H9 (cell line): Measurements from ENCODE around the gene PPP1R13L. TPM values are rescaled to one million over a fixed set of nuclear protein-coding genes. Genes with fewer than 3 reads are reported as not detected.

Experiments used
- DNase-seq: peaks from one replicate; pipeline ENCODE4 v3.0.0-alpha.2; 2017
- H2AFZ ChIP-seq: one replicate; pipeline ENCODE4 v1.6.1; 2013; ENCODE audit warnings: mild to moderate bottlenecking, low read length, control low read depth, moderate library complexity
- H2AK5ac ChIP-seq: 2 replicates; pipeline ENCODE4 v1.6.1; 2013; ENCODE audit warnings: low read length, control low read depth, mixed read lengths; ENCODE audit not compliant: insufficient read length
- H2BK120ac ChIP-seq: one replicate; pipeline ENCODE4 v1.6.1; 2013; ENCODE audit warnings: low read depth, mild to moderate bottlenecking, low read length, control low read depth, inconsistent platforms; ENCODE audit not compliant: poor library complexity, severe bottlenecking
- H2BK12ac ChIP-seq: 2 replicates; pipeline ENCODE4 v1.6.1; 2013; ENCODE audit warnings: low read length, control low read depth, mixed read lengths, low read depth; ENCODE audit not compliant: insufficient read length
- H2BK15ac ChIP-seq: 2 replicates; pipeline ENCODE4 v1.6.1; 2013; ENCODE audit warnings: low read depth, low read length, control low read depth
- H2BK20ac ChIP-seq: one replicate; pipeline ENCODE4 v1.6.1; 2013; ENCODE audit warnings: low read depth, mild to moderate bottlenecking, low read length, control low read depth, inconsistent platforms; ENCODE audit not compliant: poor library complexity, severe bottlenecking
- H2BK5ac ChIP-seq: 2 replicates; pipeline ENCODE4 v1.6.1; 2013; ENCODE audit warnings: low read length, control low read depth, mixed read lengths; ENCODE audit not compliant: insufficient read length
- H3K14ac ChIP-seq: 2 replicates; pipeline ENCODE4 v1.6.1; 2013; ENCODE audit warnings: low read length, control low read depth; ENCODE audit not compliant: insufficient read depth
- H3K18ac ChIP-seq: 2 replicates; pipeline ENCODE4 v1.6.1; 2013; ENCODE audit warnings: low read depth, mild to moderate bottlenecking, mixed read lengths, low read length, control low read depth; ENCODE audit not compliant: insufficient read length
- H3K23ac ChIP-seq: 2 replicates; pipeline ENCODE4 v1.6.1; 2013; ENCODE audit warnings: low read length, control low read depth, mixed read lengths, low read depth; ENCODE audit not compliant: insufficient read length
- H3K23me2 ChIP-seq: 2 replicates; pipeline ENCODE4 v1.6.1; 2013; ENCODE audit warnings: low read depth, mild to moderate bottlenecking, mixed read lengths, low read length, control low read depth; ENCODE audit not compliant: insufficient read length, poor library complexity, severe bottlenecking
- H3K27ac ChIP-seq: 2 replicates; pipeline ENCODE4 v1.5.1; 2013; ENCODE audit warnings: low read length, control low read depth, mixed read lengths, low read depth; ENCODE audit not compliant: insufficient read length
- H3K27me3 ChIP-seq: 2 replicates; pipeline ENCODE4 v1.6.1; 2013; ENCODE audit warnings: low read length, control low read depth, inconsistent platforms; ENCODE audit not compliant: insufficient read depth
- H3K4ac ChIP-seq: 2 replicates; pipeline ENCODE4 v1.6.1; 2013; ENCODE audit warnings: low read depth, mild to moderate bottlenecking, control low read depth, inconsistent platforms, low read length, moderate library complexity
- H3K4me1 ChIP-seq: 2 replicates; pipeline ENCODE4 v1.6.1; 2013; ENCODE audit warnings: low read length, control low read depth, inconsistent platforms; ENCODE audit not compliant: insufficient read depth
- H3K4me2 ChIP-seq: 2 replicates; pipeline ENCODE4 v1.6.1; 2013; ENCODE audit warnings: low read length, control low read depth, mixed read lengths; ENCODE audit not compliant: insufficient read length, insufficient read depth
- H3K56ac ChIP-seq: 2 replicates; pipeline ENCODE4 v1.6.1; 2013; ENCODE audit warnings: low read depth, mild to moderate bottlenecking, mixed read lengths, low read length, control low read depth; ENCODE audit not compliant: insufficient read length
- H3K79me1 ChIP-seq: 2 replicates; pipeline ENCODE4 v1.6.1; 2013; ENCODE audit warnings: low read depth, mild to moderate bottlenecking, moderate library complexity, low read length, control low read depth, inconsistent platforms; ENCODE audit not compliant: insufficient read depth, poor library complexity, severe bottlenecking
- H3K79me2 ChIP-seq: 2 replicates; pipeline ENCODE4 v1.6.1; 2013; ENCODE audit warnings: low read length, control low read depth, inconsistent platforms; ENCODE audit not compliant: insufficient read depth
- H3K9ac ChIP-seq: 2 replicates; pipeline ENCODE4 v1.6.1; 2013; ENCODE audit warnings: low read length, control low read depth, mixed read lengths; ENCODE audit not compliant: insufficient read length; ENCODE audit errors: extremely low read depth
- H3K9me3 ChIP-seq: one replicate; pipeline ENCODE4 v1.6.1; 2013; ENCODE audit warnings: low read depth, low read length, inconsistent platforms; ENCODE audit not compliant: control insufficient read depth
- H3T11ph ChIP-seq: one replicate; pipeline ENCODE4 v1.6.1; 2013; ENCODE audit warnings: mild to moderate bottlenecking, low read length, control low read depth, inconsistent platforms
- H4K20me1 ChIP-seq: one replicate; pipeline ENCODE4 v1.6.1; 2013; ENCODE audit not compliant: control insufficient read depth, insufficient read length, insufficient read depth
- H4K5ac ChIP-seq: 2 replicates; pipeline ENCODE4 v1.6.1; 2013; ENCODE audit warnings: low read depth, mild to moderate bottlenecking, mixed read lengths, low read length, control low read depth; ENCODE audit not compliant: insufficient read length
- H4K8ac ChIP-seq: replicated peaks from 2 replicates; pipeline ENCODE4 v1.6.1; 2013; ENCODE audit warnings: low read length, control low read depth, mixed read lengths, low read depth; ENCODE audit not compliant: insufficient read length
- H4K91ac ChIP-seq: 2 replicates; pipeline ENCODE4 v1.6.1; 2013; ENCODE audit warnings: low read depth, mild to moderate bottlenecking, moderate library complexity, mixed read lengths, low read length, control low read depth; ENCODE audit not compliant: insufficient read length
- H3K27ac Mint-ChIP-seq, 3 experiments: 2 replicates in 2 of 3; 3 replicates in 1 of 3; pipeline ENCODE4 v1.8.0; 2020 to 2021; ENCODE audit warnings: mixed read lengths in 3 of 3, mild to moderate bottlenecking in 1 of 3, moderate library complexity in 1 of 3
- H3K27me3 Mint-ChIP-seq: 2 replicates; pipeline ENCODE4 v1.8.0; 2021; ENCODE audit warnings: low read depth, mild to moderate bottlenecking, moderate library complexity, mixed read lengths
- H3K36me3 Mint-ChIP-seq, 3 experiments: 2 replicates in 2 of 3; 3 replicates in 1 of 3; pipeline ENCODE4 v1.8.0; 2020 to 2021; ENCODE audit warnings: low read depth in 3 of 3, mixed read lengths in 3 of 3; ENCODE audit not compliant: insufficient read depth in 1 of 3
- H3K4me1 Mint-ChIP-seq, 2 experiments: 2 replicates each; pipeline ENCODE4 v1.8.0; 2020; ENCODE audit warnings: mixed read lengths in 2 of 2
- H3K4me3 Mint-ChIP-seq, 2 experiments: 2 replicates in 1 of 2; 3 replicates in 1 of 2; pipeline ENCODE4 v1.8.0; 2020 to 2021; ENCODE audit warnings: mild to moderate bottlenecking in 2 of 2, mixed read lengths in 2 of 2, moderate library complexity in 1 of 2
- H3K9me3 Mint-ChIP-seq, 2 experiments: 2 replicates in 1 of 2; 3 replicates in 1 of 2; pipeline ENCODE4 v1.8.0; 2020; ENCODE audit warnings: mild to moderate bottlenecking in 2 of 2, mixed read lengths in 2 of 2, moderate library complexity in 1 of 2
- CTCF ChIP-seq: fragments of 200-600 bp; sonication (generic); conservative IDR thresholded peaks from 3 replicates; pipeline ENCODE4 v1.8.0; 2021; ENCODE audit warnings: antibody characterized with exemption, mild to moderate bottlenecking
- WGBS: extraction: QIAGEN DNeasy Blood & Tissue Kit; methylation state at CpG from one replicate; pipeline ENCODE4 v1.1.7; 2013; ENCODE audit warnings: missing lambda C conversion rate, low lambda C conversion rate, mixed read lengths; ENCODE audit not compliant: insufficient read length; ENCODE audit errors: extremely low coverage; 5-methylcytosine and 5-hydroxymethylcytosine counted together
- total RNA-seq: library from RNA; stranded (reverse); gene quantifications from 2 replicates; pipeline ENCODE4 v1.2.1, GENCODE V29; 2021

The PPP1R13L gene
- total RNA-seq, 1 experiment from 2014 or later, result 42.6 TPM

GRCh38 chr19:45417151-45417550 is 12.3 kb upstream of the PPP1R13L start:
- H3K27me3 ChIP-seq, result no peaks in the 10 kb centered on the region
- H2BK5ac ChIP-seq, result no peak overlapping the region
- no peaks in the 10 kb centered on the region for H3K23me2 ChIP-seq
- no peak overlapping the region for H3K4ac ChIP-seq
- no peak overlapping the region for H2BK12ac ChIP-seq
- no peak overlapping the region for H3K56ac ChIP-seq
- no peak overlapping the region for H4K5ac ChIP-seq
- H3K4me1 ChIP-seq, result no peaks in the 10 kb centered on the region
- peak overlapping the region in 1 of 3 experiments; percentile 40; a peak in 1 of 7 replicates for H3K27ac Mint-ChIP-seq
- no peak overlapping the region for H2BK120ac ChIP-seq
- no peaks in the 10 kb centered on the region for H4K20me1 ChIP-seq
- H4K8ac ChIP-seq, result no peak overlapping the region
- no peak overlapping the region for H3K9ac ChIP-seq
- TF ChIP-seq CTCF, result no peak
- H4K91ac ChIP-seq, result no peak overlapping the region
- H3K23ac ChIP-seq, result no peak overlapping the region
- no peak overlapping the region for H3T11ph ChIP-seq
- H3K9me3 Mint-ChIP-seq, result no peaks in the 10 kb centered on the region; a peak in 1 of 5 replicates
- H3K27ac ChIP-seq, result no peak overlapping the region
- no peaks in the 10 kb centered on the region for H3K27me3 Mint-ChIP-seq
- H3K4me1 Mint-ChIP-seq, result peaks cover 6 to 10% of the 10 kb centered on the region in 2 experiments; a peak in 3 of 4 replicates
- peaks cover 28 to 71% (median 70%) of the 10 kb centered on the region in 3 experiments for H3K36me3 Mint-ChIP-seq
- no peak overlapping the region for H2AK5ac ChIP-seq
- no peaks in the 10 kb centered on the region for H3K79me1 ChIP-seq
- no peak overlapping the region for H3K18ac ChIP-seq
- H2BK20ac ChIP-seq, result no peak overlapping the region
- no peaks in the 10 kb centered on the region for H3K79me2 ChIP-seq
- no peaks in the 10 kb centered on the region for H3K9me3 ChIP-seq
- H3K4me2 ChIP-seq, result no peak overlapping the region
- no peak overlapping the region for H2AFZ ChIP-seq
- H3K4me3 Mint-ChIP-seq, result no peak overlapping the region
- no peak overlapping the region for H2BK15ac ChIP-seq
- WGBS, result no CpG with 5 or more reads among the region's 4 CpGs
- DNase-seq, result no peak
- H3K14ac ChIP-seq, result no peak overlapping the region
